NCI-H1694 treated with DMSO at 0.1 percent for 48 hours (cell line): ENCODE data around the gene MEP1A.
"Not testable (repeated sequence)": the region's sequence is repeated elsewhere in the genome, so short reads cannot be mapped to it uniquely, and the experiment has no call there.

Source experiments
- DNase-seq: peaks from one replicate; lab custom pipeline; 2025; lab: John Stamatoyannopoulos, UW

Gene MEP1A

GRCh38 chr6:46777476-46778346 lies 15.5 kb upstream of the MEP1A start:
- DNase-seq = no peak

GRCh38 chr6:46781478-46782378 lies 11.5 kb upstream of the MEP1A start:
- peak; percentile 43 for DNase-seq

GRCh38 chr6:46784535-46784934 lies 8.7 kb upstream of the MEP1A start:
- no peak for DNase-seq

- DNase-seq = no peak
Measured at GRCh38 chr6:46787871-46788540, 5.2 kb upstream of the MEP1A start.

GRCh38 chr6:46788791-46789190 lies 4.4 kb upstream of the MEP1A start:
- DNase-seq = no peak

- no peak for DNase-seq
Measured at GRCh38 chr6:46789434-46790354, 3.5 kb upstream of the MEP1A start.

GRCh38 chr6:46790355-46790874 lies 2.8 kb upstream of the MEP1A start:
- no peak for DNase-seq

GRCh38 chr6:46792635-46793034 lies 554 bp upstream of the MEP1A start:
- DNase-seq = no peak

- DNase-seq = no peak
Measured at GRCh38 chr6:46794068-46794467, 879 bp downstream of the MEP1A start.

GRCh38 chr6:46795816-46796215 lies 2.6 kb downstream of the MEP1A start:
- DNase-seq = no peak

- no peak for DNase-seq
Measured at GRCh38 chr6:46796848-46797580, 3.8 kb downstream of the MEP1A start.

GRCh38 chr6:46799657-46800056 lies 6.5 kb downstream of the MEP1A start:
- no peak for DNase-seq

- no peak for DNase-seq
Measured at GRCh38 chr6:46808806-46809205, 15.6 kb downstream of the MEP1A start.

- DNase-seq = no peak
Measured at GRCh38 chr6:46815130-46815529, 21.9 kb downstream of the MEP1A start.

- no peak for DNase-seq
Measured at GRCh38 chr6:46816626-46817025, 23.4 kb downstream of the MEP1A start.

- no peak for DNase-seq
Measured at GRCh38 chr6:46819561-46819960, 26.4 kb downstream of the MEP1A start.

GRCh38 chr6:46821458-46821881 lies 28.3 kb downstream of the MEP1A start:
- DNase-seq = no peak

GRCh38 chr6:46828939-46829338 lies 35.8 kb downstream of the MEP1A start:
- DNase-seq = no peak

- no peak for DNase-seq
Measured at GRCh38 chr6:46832816-46833215, 39.6 kb downstream of the MEP1A start.

GRCh38 chr6:46834257-46834916 lies 41.2 kb downstream of the MEP1A start:
- DNase-seq = not testable (repeated sequence)
